Anterior cingulate cortex (tissue), 58 donors: ENCODE results near the gene SHMT1.
"Not testable (repeated sequence)": the region's sequence is repeated elsewhere in the genome, so short reads cannot be mapped to it uniquely, and the experiment has no call there.

ENCODE experiments used
- DNase-seq, 58 donors: peaks; one replicate each; lab custom pipeline; 2025; lab: John Stamatoyannopoulos, UW

SHMT1 gene

DNA sequence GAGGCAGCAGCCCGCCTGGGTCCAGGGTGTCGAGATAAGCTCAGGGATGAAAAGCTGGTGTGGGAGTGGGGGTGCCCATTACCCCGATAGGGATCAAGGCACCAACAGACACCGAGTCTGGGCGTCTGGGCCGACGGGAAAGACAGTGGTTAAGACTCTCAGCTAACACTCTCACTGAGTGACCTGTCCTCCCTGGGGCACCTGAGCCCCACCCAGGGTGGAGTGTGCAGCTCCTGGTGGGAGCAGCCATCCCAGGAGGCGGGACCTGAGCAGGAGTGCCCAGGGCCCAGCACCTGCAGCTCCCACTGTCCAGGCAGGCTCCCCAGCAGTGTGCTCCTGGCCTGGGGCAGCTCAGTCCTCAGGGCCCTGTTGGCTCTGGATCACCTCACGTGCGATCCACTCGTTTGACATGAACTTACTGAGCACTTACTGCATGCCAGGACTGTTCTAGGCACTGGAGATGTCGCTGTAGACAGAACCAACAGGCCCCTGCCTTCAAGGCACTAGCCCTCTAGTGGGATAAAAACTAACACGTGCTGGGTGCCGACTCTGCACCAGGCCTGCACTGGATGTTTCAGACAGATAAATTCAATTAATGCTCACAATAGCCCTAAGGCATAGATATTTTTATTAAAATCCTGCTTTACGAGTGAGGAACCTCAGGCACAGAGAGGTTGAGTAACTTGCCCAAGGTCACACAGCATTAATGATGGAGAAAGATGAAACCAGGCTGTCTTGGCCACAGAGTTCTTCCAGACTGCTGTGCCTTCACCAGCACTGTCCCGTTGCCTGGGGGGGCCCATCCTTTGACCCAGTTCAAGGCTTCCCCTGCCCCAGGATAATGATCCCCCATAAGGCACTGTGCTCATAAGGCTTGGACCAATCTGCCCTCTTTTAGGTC is 16.1 kb upstream of the SHMT1 start:
- DNase-seq = no peak

DNA sequence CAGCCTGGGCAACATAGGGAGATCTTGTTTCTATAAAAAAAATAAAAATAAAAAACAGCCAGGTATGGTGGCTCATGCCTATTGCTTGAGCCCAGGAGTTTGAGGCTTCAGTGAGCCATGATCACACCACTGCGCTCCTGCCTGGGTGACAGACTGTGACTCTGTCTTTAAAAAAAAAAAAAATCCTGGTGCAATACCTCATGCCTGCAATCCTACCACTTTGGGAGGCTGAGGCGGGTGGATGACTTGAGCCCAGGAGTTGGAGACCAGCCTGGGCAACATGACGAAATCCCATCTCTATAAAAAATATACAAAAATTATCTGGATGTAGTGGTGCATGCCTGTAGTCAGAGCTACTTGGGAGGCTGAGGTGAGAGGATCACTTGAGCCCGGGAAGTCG is 15.3 kb upstream of the SHMT1 start:
- DNase-seq = not testable (repeated sequence)

DNA sequence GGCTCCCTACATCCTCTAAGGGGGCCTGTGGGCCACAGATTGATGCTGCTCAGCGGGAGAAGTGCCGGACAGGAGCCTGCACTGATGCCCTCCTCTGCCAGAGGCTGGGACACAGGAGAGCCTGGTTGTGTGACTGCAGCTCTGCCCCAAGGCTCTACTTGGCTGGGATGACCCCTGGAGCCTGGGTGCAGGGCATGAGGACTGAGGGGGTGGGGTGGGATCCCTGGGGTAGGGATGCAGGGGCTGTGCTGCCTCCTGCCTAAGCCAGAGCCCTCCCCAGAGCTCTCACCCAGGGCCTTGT is 14.8 kb upstream of the SHMT1 start:
- DNase-seq = no peak

DNA sequence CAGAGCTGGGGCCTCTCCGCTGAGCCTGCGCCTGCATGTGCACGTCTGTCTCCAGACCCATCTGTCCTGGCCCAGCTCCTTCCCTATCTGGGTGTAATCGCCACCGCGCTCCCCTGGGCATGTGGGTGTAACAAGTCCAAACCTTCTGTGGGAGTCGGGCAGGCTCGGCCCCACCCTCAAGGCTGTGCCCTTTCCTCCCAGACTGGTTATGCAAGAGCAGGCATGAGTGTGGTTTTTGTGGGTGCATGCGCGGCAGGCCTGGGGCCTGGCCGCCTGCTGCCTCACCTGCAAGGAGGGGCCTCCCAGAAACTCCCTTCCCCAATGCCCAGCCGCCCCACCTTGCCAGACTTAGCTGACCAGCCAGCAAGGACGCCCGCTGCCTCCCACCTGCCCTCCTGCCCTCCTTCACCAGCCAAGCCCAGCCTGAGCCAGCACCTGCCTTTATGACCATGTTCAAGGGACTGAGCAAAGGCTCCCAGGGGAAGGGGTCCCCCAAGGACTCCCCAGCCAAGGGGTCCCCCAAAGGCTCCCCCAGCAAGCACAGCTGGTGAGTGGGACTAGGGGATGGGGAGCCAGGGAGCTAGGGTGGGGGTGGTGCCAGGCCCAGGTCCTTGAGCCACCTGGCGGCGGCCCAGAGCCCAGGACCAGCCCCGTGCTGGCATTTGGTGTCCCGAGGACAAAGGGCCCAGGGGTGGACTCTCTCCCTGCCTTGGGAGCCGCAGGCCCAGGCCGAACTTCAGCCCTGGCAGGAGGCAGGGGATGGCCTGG is 14.3 kb upstream of the SHMT1 start, which contains the start of gene EVPLL:
TSS of gene EVPLL (plus strand) at position 342 of the 768 bp plus-strand sequence. CDS start 3,160 bp downstream, outside the sequence.
- DNase-seq = no peak

DNA sequence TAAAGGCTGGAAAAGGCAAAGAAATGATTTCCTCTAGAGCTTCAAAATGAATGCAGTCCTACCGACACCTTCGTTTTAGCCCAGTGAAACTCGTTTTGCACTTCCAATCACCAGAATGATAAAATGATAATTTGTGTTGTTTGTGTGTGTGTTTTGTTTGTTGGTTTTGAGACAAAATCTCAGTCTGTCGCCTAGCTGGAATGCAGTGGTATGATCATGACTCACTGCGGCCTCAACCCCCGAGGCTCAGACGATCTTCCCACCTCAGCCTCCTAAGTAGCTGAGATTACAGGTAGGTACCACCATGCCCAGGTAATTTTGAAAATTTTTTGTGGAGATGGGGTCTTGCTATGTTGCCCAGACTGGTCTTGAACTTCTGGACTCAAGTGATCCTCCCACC is 10.9 kb upstream of the SHMT1 start:
- no peak for DNase-seq

DNA sequence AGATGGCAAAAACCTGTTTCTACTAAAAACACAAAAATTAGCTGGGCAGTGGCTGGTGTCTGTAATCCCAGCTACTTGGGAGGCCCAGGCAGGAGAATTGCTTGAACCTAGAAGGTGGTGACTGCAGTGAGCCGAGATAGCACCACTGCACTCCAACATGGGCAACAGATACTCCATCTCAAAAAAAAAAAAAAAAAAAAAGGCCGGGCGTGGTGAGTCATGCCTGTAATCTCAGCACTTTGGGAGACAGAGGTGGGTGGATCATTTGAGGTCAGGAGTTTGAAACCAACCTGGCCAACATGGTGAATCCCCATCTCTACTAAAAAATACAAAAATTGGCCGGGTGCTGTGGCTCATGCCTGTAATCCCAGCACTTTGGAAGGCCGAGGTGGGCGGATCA is 9.8 kb upstream of the SHMT1 start:
- not testable (repeated sequence) for DNase-seq

DNA sequence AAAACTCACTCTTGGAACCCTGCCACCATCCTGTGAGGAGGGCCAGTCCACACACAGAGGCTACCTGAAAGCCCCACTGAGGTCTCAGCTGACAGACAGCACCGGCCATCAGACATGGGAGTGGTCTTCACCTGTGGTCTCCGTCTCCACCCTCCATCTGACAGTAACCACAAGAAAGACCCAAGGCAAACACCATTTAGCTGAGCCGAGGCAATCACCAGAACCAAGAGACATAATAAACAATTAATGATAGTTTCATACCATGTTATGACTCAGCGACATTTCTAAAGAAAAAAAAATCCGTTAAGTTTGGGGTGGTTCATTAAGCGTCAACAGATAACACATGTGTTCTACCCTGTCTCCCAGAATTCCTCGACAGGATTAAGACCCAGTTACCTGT is 8.1 kb upstream of the SHMT1 start:
- no peak for DNase-seq

DNA sequence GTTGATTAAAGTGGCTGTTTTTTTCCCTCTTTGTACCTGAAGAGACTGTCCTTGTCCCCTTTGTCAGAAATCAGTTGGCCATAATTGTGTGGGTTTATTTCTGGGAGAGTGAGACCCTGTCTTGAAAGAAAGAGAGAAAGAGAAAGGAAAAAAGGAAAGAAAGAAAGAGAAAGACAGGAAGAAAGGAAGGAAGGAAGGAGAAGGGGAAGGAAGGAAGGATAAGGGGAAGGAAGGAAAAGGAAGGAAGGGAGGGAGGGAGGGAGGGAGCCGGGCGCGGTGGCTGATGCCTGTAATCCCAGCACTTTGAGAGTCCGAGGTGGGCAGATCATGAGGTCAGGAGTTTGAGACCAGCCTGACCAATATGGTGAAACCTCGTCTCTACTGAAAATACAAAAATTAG is 7.4 kb upstream of the SHMT1 start:
- DNase-seq = no peak

DNA sequence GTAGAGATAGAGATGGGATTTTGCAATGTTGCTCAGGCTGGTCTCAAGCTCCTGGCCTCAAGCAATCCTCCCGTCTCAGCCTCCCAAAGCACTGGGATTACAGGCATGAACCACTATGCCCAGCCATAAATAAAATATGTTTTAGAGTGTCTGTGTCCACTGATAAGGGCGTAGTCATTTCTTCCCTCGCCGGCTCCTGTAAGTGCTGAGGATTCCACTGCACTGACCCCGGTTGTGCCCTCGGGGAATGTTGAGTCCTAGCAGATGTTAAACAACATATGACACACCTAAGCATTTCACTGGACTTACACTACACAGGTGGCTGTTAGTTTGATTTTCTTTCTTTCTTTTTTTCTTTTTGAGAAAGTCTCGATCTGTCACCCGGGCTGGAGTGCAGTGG is 5.6 kb upstream of the SHMT1 start:
- no peak for DNase-seq

DNA sequence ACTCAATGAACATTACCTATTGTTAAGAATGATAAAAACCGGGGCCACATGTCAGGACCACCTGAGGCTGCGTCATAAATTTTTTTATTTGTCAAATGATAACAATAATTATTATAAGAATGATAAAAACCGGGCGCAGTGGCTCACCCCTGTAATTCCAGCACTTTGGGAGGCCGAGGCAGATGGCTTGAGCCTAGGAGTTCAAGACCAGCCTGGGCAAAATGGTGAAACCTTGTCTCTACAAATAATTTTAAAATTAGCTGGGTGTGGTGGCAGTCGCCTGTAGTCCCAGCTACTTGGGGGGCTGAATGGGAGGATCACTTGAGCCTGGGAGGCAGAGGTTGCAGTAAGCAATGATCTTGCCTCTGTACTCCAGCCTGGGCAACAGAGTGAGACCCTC is 816 bp upstream of the SHMT1 start:
- no peak for DNase-seq

DNA sequence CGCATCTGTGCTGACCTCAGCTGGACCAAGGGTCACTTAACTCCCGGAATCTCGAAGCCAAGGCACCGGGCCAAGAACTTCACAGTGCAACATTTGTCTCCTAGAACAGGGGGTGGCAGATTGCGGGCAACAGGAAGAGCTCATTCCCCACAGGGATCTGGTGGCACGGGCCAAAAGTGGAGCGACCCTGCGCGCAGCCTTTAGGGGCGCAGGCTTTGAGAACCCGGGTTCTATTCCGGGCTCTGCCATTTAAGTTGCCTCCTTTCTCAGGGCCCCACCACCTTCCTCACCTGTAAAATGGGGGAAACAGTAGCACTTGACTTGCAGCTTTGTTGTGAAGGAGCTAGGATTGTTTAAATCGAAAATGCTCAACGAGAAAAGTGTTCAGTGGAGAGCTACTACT is 651 bp downstream of the SHMT1 start:
- peak in 54 of 58 donors; percentile 24 to 94 (median 70) for DNase-seq

DNA sequence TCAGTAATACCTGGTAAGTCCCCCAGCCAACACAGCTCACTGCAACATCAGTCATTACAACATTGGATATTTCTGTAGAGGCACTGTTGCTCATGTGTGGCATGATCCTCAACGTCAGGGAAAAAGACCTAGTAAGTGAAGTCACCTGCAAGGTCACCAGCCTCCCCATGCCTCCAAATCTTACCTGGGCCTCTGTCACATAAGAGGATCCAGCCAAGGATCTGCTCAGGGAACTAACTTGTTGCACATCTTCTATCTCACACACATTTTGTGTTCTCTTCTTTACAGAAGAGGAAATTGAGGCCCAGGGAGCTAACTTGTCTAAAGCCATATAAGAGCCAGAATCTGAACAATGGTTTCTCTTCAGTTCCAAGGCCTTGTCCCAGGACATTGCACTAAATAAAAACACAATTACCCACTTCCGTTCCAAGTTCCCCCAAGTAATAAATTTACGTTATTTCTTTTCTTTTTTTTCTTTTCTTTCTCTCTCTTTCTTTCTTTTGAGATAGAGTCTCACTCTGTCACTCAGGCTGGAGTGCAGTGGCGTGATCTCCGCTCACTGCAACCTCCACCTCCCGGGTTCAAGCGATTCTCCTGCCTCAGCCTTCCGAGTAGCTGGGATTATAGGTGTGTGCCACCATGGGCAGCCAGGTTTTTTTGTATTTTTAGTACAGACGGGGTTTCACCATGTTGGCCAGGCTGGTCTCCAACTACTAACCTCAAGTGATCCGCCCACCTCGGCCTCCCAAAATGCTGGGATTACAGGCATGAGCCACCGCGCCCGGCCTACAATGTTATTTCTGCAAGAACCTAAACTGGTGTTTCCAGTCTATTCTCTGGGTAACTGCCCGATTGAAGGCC is 1.3 kb downstream of the SHMT1 start:
- peak in 1 of 58 donors; percentile 23 for DNase-seq

DNA sequence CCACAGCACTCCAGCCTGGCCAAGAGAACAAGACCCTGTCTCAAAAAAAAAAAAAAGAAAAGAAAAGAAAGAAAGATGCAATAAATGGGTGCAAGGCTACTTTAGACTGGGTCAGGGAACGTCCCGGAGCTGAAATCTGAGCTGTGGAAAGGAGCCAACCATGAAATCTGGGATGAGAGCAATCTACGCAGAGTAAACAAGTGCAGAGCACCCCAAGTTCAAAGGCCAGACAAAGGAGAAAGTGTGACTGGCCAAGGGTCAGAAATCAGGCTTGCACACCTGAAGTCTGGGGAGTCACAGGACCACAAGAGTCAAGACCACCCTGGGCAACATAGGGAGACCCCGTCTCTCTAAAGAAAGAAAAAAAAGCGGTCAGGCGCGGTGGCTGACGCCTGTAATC is 2.8 kb downstream of the SHMT1 start:
- no peak for DNase-seq

DNA sequence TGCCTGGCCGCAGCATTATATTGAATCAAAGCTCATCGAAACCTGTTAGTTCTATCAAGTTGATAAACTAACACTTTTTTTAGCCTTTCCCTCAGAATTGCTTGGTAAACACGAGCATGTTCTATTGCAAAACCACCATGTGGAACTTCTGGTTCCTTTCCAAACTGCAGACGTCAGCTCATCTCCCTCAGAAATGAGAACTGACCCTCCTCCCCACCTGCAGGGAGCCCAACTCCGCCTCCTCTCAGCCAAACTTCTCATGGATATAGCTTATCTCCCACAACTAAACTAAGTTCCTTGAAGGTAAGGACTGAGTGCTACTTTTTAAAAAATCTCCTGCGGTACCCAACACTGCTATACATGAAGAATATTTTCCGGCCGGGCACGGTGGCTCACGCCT is 6.7 kb downstream of the SHMT1 start:
- peak in 11 of 58 donors; percentile 2 to 28 (median 10) for DNase-seq

DNA sequence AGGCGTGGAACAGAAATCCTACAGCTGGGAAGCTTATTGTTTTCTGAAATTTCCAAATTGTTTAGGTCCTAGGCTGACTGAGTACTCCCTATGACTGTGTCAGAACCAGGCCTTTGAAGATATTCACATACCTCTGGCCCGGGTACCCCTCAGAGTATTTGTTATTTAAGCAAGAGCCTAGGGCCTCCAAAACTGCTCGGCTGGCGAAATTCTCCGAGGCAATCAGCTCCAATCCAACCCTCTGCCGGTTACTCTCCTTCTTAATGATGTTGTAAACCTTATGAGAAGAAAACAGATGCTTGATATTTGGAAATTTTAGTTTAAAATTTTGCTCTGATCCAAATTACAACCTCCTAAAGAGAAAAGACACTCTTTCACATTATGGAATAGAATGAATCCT is 9.8 kb downstream of the SHMT1 start:
- no peak for DNase-seq

DNA sequence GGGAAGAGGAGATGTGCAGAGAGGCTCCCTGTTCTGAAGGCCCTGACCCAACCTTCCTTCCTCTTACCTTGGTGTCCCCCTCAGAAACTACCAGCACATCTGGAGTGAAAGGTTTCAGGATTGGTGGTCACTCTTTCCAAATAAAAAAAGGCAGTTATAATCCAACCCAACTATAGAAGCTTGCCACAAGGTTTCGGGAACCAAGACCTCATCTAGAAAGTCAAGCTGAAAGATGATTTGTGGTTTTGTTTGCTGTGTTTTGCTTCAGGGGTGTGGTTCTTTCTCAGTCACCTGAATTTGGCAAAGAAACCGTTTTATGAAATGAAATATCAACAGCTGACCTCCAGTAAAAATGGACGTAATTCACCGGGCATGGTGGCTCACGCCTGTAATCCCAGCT is 19.3 kb downstream of the SHMT1 start:
- DNase-seq = no peak

DNA sequence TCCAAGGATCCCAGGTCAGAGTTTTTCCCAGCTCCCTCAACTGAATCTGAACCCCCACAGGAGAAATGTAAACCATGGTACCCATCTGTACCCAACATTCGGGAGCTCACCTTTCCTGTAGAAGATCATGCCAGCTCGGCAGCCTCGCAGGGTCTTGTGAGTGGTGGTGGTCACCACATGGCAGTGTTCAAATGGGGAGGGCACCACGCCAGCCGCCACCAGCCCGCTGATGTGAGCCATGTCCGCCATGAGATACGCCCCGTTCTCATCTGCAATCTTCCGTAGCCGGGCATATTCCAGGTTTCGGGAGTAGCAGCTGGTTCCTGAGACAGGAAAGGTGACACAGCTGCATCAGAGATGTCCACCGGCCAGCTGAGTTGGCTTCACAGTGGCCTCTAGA is 23.4 kb downstream of the SHMT1 start:
- no peak for DNase-seq

DNA sequence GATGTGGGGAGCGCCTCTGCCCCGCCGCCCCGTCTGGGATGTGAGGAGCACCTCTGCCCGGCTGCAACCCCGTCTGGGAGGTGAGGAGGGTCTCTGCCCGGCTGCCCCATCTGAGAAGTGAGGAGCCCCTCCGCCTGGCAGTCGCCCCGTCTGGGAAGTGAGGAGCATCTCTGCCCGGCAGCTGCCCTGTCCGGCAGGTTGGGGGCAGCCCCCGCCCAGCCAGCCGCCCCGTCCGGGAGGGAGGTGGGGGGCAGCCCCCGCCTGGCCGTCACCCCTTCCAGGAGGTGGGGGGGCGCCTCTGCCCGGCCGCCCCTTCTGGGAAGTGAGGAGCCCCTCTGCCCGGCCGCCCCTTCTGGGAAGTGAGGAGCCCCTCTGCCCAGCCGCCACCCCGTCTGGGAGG is 25.2 kb downstream of the SHMT1 start:
- DNase-seq = not testable (repeated sequence)

DNA sequence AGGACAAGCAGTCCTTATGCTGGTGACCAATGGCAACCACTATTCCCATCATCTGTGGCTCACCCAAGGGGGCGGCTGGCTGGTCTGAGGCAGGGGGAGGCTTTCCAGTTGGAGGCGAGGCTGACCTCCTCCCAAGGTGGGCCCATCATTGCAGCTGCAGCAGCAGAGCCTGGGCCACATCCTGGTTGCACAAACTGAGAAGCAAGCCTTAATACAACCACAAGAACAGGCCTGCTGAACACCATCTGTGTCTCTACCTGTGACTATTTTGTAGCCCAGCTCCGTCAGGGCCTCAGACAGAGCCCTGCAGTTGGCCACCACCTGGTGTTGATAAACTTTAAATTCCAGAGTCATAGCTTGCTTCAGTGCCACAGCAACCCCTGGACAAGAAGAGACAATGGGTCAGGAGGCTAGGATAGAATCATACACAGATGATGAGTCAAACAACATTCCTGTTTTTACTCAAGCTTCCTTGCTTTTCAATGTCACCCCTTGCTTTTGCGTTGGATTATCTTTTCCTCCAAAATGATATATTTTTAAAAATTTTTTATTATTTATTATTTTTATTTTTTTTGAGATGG is 30.4 kb downstream of the SHMT1 start:
- DNase-seq = no peak

DNA sequence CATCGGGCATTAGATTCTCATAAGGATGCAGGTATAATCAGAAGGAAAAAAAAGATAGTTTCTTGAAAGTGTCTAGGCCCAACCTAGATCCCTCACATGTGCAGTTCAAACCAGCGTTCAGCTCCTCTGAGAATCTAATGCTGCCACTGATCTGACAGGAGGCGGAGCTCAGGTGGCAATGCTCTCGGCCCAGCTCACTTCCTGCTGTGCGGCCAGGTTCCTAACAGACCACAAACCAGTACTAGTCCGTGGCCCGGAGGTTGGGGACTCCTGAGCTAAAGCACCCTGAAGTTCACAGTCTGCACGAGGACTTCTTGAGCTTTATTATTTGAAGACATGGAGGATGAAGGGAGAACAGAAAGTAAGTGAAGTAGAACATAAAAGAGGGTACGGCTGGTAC is 31.5 kb downstream of the SHMT1 start:
- no peak for DNase-seq
